ENCODE results near the gene CYP1A2.
A peak's percentile ranks its signal among the peaks of the same experiment; 100 is the strongest.

The CYP1A2 gene

GRCh38 chr15:74790080-74790916, 41.7 kb downstream of the CYP1A2 start:
- DNase-seq = no peak

GRCh38 chr15:74791007-74791406, 42.4 kb downstream of the CYP1A2 start:
- DNase-seq = no peak

GRCh38 chr15:74791667-74792066, 43.0 kb downstream of the CYP1A2 start:
- DNase-seq = no peak

GRCh38 chr15:74792227-74793016, 43.8 kb downstream of the CYP1A2 start:
- DNase-seq = no peak

GRCh38 chr15:74793135-74794028, 44.7 kb downstream of the CYP1A2 start:
- DNase-seq = no peak

GRCh38 chr15:74794248-74794969, 45.8 kb downstream of the CYP1A2 start:
- DNase-seq = no peak

- DNase-seq = no peak
Measured at GRCh38 chr15:74794970-74795349, 46.3 kb downstream of the CYP1A2 start.

- no peak for DNase-seq
Measured at GRCh38 chr15:74795966-74796625, 47.5 kb downstream of the CYP1A2 start.

GRCh38 chr15:74798388-74799254, 50.0 kb downstream of the CYP1A2 start:
- no peak for DNase-seq

GRCh38 chr15:74799255-74799855, 50.7 kb downstream of the CYP1A2 start:
- DNase-seq = no peak

GRCh38 chr15:74799856-74800558, 51.4 kb downstream of the CYP1A2 start:
- peak; percentile 13 for DNase-seq

GRCh38 chr15:74800559-74801094, 52.0 kb downstream of the CYP1A2 start:
- DNase-seq = no peak

- no peak for DNase-seq
Measured at GRCh38 chr15:74801311-74801997, 52.8 kb downstream of the CYP1A2 start.

- no peak for DNase-seq
Measured at GRCh38 chr15:74802290-74802689, 53.6 kb downstream of the CYP1A2 start.

- no peak for DNase-seq
Measured at GRCh38 chr15:74802862-74803447, 54.3 kb downstream of the CYP1A2 start.

- no peak for DNase-seq
Measured at GRCh38 chr15:74804935-74805334, 56.3 kb downstream of the CYP1A2 start.

Data from NCI-H1105 (cell line).